WI38 (cell line): ENCODE measurements around the gene RFC2.

Source experiments
- H3K4me3 ChIP-seq: 2 replicates; pipeline ENCODE4 v1.5.1; 2011; ENCODE audit warnings: low read depth, mild to moderate bottlenecking, control low read depth, low read length
- TF ChIP-seq, protein P1 (sequence below): IDR thresholded peaks from 2 replicates; pipeline ENCODE4 v1.5.1; 2012; ENCODE audit warnings: low read depth, mild to moderate bottlenecking, control low read depth, low read length

RFC2 gene

DNA sequence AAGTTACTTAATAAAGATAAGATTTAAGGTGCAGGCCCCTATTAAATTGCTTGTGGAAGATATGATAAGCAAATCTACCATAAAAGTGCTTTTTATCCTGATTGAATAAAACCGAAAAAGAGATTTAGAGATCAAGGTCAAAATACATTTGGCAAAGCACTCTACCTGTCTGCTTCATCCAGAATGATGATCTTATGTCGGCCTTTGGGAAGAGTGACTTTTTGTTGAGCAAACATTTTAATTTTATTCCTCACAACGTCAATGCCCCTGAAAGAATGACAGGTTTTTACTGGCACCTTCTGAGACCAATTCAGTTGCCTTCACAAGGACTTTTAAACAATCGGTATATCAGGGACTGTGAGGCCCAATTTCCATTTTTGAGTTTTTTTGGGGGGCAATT, 7.7 kb downstream of the RFC2 start:
- TF ChIP-seq, protein P1, sequence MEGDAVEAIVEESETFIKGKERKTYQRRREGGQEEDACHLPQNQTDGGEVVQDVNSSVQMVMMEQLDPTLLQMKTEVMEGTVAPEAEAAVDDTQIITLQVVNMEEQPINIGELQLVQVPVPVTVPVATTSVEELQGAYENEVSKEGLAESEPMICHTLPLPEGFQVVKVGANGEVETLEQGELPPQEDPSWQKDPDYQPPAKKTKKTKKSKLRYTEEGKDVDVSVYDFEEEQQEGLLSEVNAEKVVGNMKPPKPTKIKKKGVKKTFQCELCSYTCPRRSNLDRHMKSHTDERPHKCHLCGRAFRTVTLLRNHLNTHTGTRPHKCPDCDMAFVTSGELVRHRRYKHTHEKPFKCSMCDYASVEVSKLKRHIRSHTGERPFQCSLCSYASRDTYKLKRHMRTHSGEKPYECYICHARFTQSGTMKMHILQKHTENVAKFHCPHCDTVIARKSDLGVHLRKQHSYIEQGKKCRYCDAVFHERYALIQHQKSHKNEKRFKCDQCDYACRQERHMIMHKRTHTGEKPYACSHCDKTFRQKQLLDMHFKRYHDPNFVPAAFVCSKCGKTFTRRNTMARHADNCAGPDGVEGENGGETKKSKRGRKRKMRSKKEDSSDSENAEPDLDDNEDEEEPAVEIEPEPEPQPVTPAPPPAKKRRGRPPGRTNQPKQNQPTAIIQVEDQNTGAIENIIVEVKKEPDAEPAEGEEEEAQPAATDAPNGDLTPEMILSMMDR: no peak
- H3K4me3 ChIP-seq: no peak overlapping the region

DNA sequence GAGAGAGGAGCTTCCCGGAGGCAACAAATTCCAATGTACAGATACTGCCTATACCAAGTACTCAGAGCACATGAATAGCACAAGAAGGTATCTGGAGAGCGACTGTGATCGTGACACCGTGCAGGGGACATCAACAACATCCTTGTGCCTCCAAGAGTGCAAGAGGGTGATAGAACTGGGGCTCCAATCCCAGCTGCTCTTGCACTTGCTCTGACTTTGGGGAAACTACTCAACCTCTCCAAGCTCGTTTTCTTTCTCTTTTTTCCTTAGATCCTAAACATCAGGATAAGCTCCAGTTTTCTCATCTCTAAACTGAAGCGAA, 12.1 kb downstream of the RFC2 start:
- no peak overlapping the region for H3K4me3 ChIP-seq
- TF ChIP-seq, protein P1: no peak

DNA sequence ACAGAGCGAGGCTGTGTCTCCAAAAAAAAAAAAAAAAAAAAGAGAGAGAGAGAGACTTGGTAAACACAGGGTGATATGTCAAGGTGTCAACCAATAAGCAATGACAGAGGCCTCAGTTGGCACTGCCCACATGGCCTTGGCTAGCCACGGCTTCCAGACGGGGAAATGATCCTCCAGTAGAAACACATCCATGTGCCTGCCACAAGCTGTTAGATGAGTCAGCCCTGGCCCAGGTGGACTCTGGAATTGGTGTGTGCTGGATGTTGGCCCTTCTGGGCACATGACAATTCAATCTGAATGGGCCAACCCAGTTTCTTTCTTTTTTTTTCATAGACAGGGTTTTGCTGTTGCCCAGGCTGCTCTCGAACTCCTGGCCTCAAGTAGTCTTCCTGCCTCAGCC, 13.7 kb downstream of the RFC2 start:
- TF ChIP-seq, protein P1: no peak

DNA sequence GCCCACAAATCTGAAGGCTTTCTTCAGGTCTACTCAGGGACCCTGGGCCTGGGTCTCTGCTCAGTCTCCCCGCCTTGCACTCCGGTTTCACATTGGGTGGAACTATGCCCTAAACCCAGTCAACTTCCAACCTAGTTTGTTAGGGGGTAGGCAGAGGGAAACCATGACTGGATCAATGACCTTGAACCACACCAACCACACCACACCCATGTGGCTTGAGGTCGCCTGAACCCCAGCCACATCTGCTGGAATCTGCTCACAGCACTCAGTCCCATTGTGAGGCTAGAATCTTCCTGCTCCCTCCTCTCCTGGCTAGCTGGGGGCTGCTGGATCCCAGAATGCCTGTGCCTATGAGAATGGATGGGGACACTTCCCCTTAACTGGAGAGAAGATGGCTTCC, 17.9 kb downstream of the RFC2 start:
- TF ChIP-seq, protein P1: no peak
- H3K4me3 ChIP-seq: no peak overlapping the region

More for the DNA sequence above, 13.7 kb downstream of the RFC2 start:
- H3K4me3 ChIP-seq: no peak overlapping the region

DNA sequence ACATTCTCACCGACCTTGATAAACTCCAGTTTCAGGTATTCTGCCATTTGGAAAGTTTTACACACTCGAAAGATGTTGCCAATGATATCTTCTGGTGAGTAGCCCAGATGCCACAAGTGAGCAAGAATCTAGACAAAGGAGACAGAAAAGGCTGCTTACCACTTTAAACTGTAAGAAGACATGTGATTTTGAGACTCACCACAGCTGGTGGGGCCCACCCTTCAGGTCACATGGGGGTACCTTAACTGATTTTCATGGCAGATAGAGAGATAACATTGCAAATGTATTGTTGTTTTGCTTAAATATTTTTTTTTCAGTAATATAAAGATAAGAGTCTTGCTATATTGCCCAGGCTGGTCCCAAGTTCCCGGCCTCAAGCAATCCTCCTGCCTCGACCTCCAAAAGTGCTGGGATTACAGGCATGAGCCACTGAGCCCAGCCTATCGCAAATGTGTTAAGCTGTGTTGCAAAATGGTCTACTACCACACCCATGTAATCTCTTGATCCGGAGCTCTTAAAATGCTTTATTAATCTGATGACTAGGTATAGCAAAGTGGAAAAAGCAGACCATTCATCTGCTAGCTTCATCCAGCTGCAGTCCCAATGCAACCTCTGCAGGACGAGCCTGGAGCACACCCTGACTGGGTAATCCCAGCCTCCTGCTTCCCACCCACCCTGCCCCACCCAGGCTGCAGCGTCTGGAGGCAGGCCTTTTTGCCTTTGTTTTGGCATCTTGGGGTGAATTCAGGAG, 18.5 kb downstream of the RFC2 start:
- TF ChIP-seq, protein P1: no peak

DNA sequence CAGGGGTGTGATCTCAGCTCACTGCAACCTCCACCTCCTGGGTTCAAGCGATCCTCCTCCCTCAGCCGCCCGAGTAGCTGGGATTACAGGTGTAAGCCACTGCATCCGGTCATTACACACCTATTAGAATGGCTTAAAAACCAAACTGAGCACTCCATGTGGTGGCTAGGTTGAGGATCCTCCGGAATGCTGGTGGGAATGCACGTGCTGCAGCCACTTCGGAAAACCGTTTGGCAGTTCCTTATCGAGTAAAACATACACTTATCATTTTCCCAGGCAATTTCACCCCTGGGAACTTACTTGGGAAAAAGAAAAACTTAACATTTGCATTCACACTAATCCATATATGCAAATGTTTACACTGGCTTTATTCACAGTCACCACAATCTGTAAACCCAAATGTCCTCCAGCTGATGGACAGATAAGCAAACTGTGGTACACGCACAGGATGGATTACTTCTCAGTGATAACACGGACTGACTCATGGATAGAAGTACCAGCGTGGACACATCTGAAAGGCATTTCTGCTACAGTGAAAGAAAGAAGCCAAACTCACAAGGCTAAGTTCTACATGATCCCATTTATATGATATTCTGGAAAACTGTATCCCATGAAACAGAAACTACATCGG, 20.4 kb downstream of the RFC2 start:
- TF ChIP-seq, protein P1: no peak
- no peak overlapping the region for H3K4me3 ChIP-seq

More for the DNA sequence above, 18.5 kb downstream of the RFC2 start:
- H3K4me3 ChIP-seq: no peak overlapping the region

DNA sequence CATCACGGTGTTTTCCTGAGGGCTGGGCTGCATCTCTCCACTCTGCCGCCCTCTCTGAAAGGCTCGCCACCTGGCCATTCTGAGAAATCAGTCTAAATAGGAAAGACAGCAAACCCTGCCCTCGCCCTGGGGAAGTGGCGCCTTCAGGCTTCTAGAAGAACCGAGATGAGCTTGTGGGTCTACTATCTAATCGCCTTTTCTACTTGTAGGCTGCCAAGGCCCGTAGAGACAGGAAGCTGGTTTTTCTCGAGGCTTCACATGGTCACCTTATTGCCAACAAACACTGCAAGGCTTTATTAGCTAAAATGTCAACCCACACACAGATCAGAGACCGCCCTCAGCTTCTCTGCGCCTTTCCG, 23.0 kb downstream of the RFC2 start:
- TF ChIP-seq, protein P1: no peak
- H3K4me3 ChIP-seq: no peak overlapping the region
